COLO829 (cell line): ENCODE results near the gene STARD10.
"Not testable (repeated sequence)": the region's sequence is repeated elsewhere in the genome, so short reads cannot be mapped to it uniquely, and the experiment has no call there.

Source experiments
- DNase-seq: peaks from one replicate; pipeline ENCODE4 v3.0.0; 2012; ENCODE audit warnings: low spot score

STARD10 gene

GRCh38 chr11:72826191-72826941 lies 32.5 kb upstream of the STARD10 start:
- DNase-seq: no peak

DNA sequence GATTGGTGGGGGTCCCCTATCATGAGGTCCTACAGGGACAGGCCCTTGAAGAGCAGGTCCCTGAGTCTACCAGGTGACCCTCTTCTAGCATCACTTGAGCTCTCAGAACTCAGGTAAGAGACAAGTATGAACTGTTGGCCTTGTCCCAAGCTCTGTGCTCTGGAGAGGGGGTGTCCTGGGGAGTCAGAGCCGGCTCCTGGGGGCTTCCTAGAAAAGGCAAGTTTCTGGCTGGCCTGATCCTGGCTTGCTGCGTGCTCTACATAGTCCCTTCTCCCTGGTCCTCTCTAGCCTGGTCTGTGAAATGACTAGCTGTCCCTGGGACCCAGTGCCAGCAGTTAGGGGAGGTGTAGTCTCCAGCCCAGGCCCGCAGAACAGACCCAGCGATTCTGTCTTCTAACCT lies 31.8 kb upstream of the STARD10 start:
- no peak for DNase-seq

- no peak for DNase-seq
These were observed 31.1 kb upstream of the STARD10 start for GRCh38 chr11:72824811-72825505.

- DNase-seq: no peak
These were observed 30.2 kb upstream of the STARD10 start for GRCh38 chr11:72824020-72824419.

DNA sequence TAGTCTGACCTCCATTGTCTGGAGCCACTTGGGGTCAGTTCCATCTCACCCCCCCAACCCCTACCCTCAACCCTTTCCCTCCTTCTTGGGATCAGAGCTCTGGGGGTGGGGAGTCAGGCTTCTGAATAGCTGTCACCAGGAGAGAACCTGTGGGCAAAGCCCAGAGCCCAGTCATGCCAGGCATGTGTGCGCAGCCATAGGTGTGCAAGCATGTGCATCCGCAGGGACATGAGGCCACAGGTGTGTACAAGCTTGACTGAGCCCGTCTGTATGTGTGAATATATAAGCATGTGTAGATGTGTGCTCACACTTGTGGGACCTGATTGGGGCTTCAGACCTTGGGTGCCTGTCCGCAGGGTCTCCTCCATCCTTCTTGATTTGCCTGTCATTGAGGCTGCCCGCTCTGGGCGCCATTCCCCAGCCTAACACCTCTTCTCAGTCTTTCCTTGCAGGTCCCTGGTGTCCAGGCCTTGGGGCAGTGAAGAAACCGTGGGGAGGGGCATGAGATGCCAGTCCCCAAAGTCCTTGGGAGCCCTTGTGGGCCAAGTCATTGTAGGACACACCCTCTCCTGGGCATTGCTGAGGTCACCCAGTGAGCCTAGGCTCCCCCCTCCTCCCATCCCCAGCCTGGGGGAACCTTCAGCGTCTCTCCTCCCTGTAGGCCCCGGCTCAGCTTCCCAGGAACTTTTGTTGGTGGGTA lies 29.4 kb upstream of the STARD10 start:
- no peak for DNase-seq

- peak; percentile 87 for DNase-seq
These were observed 28.3 kb upstream of the STARD10 start for GRCh38 chr11:72821920-72822799.

DNA sequence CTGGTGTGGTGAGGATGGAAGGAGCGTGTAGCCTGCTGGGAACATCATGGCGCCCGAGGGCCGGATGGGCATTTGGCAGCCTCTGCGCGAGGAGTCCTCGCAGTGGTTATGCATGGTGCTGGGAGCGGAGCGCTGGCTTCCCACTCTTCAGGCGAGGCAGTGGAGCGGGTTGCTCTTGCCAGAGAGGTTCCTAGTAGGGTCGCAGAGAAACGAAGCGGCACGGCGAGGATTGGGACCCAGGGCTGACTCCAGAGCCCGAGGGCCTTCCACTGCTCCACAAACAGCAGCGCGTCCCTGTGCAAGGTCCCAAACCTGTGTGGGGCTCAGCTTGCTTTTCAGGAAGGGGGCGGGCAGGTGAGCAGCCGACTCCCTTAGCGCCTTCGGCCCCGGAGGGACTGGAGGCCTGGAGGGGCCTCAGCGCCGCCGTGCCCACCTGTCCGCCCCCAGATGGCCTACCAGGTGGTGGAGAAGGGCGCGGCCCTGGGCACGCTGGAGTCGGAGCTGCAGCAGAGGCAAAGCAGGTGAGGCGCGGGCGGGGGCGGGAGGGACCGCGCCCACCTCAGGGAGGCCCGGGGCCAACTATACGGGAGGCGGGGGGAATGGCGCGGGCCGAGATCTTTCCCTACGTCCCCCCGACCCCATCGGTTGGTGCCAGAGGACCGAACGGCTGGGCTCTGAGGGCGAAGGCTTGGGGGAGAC lies 27.5 kb upstream of the STARD10 start:
- no peak for DNase-seq

- DNase-seq: no peak
These were observed 26.7 kb upstream of the STARD10 start for GRCh38 chr11:72820439-72821139.

DNA sequence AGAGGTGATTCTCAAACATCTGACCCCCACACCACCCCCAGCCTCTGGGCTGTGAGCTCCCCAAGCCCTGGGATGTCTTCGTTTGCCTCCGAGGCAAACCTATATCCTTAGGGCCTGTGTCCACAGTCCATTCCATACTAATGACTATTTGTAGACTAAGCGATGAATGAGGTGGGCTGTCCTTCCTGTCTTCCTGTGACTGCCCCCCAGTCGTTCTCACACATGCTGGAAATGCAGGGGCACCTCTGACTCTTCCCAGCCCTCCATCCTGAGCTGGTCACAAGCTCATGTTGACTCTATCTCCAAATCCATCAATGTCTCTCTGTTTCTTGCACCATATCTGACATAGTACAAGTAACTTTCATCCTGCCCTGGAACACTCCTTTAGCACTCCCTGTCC lies 25.1 kb upstream of the STARD10 start:
- no peak for DNase-seq

DNA sequence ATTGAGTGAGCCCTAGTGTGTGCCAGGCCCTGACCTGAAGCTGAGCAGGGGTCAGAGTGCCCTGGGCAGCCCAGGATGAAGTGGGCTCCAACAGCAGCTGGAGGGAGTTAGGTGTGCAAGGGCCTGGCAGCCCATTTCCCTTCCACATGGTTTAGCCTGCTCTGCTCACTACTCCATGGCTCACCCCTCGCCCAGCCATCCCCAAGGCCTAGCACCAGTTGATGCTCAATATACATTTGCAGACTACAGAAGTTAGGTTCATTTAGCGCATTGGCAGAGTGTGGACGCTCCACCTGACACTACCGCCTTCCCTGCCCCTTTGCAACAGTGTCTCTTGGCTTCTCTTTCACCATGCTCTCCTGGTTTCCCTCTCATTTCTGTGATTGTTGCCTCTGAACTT lies 24.1 kb upstream of the STARD10 start:
- no peak for DNase-seq

GRCh38 chr11:72816404-72816990 lies 22.6 kb upstream of the STARD10 start:
- DNase-seq: no peak

DNA sequence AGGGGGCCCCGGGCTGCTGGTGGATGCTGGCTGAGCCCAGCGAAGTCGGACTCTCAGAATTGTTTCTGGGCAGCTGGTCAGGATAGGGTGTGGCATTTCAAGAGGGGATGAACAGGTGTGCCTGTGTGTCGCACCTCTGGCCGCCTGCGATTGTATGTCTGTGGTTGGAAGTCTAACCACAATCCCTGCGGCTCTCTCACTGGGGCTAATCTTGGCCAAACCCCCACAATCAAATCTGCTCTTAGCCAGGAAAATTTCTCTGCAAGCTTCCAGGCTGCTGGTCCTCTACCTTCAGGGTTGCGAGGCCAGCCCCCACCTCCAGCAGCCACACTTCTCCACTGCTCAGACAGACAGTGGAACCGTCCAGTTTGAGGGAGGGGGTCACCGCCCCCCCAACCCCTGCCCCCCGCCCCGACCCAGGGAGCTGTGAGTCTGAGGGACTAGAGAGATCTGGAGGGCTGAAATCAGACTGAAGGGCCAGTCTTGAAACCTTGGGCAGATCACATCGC lies 21.3 kb upstream of the STARD10 start:
- DNase-seq: no peak

GRCh38 chr11:72814286-72815109 lies 20.7 kb upstream of the STARD10 start, which contains the start of gene ATG16L2:
Gene ATG16L2 (plus strand): TSS chr11:72814411. CDS start chr11:72814446, 35 bp downstream.
- DNase-seq: peak; percentile 85

- DNase-seq: peak; percentile 60
These were observed 20.0 kb upstream of the STARD10 start for GRCh38 chr11:72813740-72814285.

- peak; percentile 54 for DNase-seq
These were observed 19.3 kb upstream of the STARD10 start for GRCh38 chr11:72812967-72813739.

DNA sequence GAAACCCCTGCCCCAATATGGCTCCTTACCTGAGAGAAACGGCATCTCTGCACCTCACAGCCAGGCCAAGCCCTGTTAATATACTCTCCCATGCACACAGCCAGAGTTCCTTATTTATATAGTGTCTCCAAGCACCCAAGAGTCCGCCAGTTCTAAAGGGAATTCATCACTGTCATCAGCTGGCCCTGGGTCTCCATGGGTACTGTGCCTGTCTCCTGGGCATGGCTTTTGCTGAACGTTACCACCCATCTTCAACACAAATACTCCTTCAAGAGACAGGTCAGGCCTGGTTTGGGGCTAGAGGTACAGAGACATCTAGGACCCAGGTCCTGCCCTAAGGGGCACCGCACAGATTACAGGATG lies 18.7 kb upstream of the STARD10 start:
- DNase-seq: no peak

DNA sequence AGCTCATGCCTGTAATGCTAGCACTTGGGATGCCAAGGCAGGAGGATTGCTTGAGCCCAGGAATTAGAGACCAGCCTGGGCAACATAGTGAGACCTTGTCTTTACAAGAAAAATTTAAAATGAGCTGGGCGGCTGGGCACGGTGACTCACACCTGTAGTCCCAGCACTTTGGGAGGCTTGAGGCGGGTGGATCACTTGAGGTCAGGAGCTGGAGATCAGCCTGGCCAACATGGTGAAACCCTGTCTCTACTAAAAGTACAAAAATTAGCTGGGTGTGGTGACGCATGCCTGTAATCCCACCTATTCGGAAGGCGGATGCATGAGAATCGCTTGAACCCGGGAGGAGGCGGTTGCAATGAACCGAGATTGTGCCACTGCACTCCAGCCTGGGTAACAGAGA lies 17.8 kb upstream of the STARD10 start:
- not testable (repeated sequence) for DNase-seq

DNA sequence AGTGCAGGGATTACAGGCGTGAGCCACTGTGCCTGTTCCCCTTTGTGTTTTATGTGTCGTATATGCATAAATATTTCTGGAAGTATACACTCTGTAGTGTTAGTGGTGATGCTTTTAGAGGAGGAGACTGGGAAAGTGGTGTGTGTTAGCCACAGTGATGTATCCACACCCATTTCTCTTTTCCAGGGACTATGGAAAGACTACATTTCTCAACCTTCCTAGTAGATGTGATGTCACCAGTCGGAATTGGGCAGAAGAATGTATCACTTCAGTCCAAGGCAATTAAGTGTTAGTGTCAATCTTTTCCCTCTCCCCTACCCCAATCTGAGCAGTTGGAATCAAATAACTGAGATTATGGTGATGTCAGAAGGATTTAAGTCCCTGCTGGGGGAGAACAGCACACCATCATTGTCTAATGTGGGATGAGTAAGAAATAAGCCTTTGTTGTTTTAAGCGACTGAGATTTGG lies 14.5 kb upstream of the STARD10 start:
- DNase-seq: no peak
